GM12874 (cell line): ENCODE results near the gene RNH1.

Experiments used
- TF ChIP-seq, protein P1 (sequence below): IDR thresholded peaks from 2 replicates; pipeline ENCODE4 v1.5.1; 2011; ENCODE audit warnings: low read depth, mild to moderate bottlenecking, control low read depth, low read length, moderate library complexity; ENCODE audit not compliant: insufficient read depth

Gene RNH1

DNA sequence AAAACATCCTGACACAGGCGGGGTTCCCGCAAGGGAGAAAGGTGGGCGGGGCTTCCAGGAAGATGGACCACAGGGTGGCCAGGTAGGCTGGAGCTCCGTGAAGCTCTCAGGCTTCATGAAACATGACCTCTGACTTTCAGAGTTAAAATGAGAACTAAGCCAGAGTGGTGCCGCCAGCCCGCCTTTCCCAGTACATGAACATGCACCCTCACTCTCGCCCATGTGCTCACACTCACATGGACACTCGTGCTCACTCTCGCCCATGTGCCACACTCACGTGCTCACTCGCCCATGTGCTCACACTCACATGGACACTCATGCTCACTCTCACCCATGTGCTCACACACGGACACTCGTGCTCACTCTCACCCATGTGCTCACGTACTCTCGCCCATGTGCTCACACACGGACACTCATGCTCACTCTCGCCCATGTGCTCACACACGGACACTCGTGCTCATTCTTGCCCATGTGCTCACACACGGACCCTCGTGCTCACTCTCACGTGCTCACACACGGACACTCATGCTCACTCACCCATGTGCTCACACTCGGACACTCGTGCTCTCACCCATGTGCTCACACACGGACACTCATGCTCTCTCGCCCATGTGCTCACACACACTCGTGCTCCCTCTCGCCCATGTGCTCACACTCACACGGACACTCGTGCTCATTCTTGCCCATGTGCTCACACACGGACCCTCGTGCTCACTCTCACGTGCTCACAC lies 10.0 kb downstream of the RNH1 start:
- TF ChIP-seq, protein P1, sequence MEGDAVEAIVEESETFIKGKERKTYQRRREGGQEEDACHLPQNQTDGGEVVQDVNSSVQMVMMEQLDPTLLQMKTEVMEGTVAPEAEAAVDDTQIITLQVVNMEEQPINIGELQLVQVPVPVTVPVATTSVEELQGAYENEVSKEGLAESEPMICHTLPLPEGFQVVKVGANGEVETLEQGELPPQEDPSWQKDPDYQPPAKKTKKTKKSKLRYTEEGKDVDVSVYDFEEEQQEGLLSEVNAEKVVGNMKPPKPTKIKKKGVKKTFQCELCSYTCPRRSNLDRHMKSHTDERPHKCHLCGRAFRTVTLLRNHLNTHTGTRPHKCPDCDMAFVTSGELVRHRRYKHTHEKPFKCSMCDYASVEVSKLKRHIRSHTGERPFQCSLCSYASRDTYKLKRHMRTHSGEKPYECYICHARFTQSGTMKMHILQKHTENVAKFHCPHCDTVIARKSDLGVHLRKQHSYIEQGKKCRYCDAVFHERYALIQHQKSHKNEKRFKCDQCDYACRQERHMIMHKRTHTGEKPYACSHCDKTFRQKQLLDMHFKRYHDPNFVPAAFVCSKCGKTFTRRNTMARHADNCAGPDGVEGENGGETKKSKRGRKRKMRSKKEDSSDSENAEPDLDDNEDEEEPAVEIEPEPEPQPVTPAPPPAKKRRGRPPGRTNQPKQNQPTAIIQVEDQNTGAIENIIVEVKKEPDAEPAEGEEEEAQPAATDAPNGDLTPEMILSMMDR = no peak

GRCh38 chr11:495537-495931 lies 11.5 kb downstream of the RNH1 start:
- TF ChIP-seq, protein P1 = no peak

- TF ChIP-seq, protein P1 = no peak
Observed at GRCh38 chr11:494761-495536, 12.1 kb downstream of the RNH1 start.

DNA sequence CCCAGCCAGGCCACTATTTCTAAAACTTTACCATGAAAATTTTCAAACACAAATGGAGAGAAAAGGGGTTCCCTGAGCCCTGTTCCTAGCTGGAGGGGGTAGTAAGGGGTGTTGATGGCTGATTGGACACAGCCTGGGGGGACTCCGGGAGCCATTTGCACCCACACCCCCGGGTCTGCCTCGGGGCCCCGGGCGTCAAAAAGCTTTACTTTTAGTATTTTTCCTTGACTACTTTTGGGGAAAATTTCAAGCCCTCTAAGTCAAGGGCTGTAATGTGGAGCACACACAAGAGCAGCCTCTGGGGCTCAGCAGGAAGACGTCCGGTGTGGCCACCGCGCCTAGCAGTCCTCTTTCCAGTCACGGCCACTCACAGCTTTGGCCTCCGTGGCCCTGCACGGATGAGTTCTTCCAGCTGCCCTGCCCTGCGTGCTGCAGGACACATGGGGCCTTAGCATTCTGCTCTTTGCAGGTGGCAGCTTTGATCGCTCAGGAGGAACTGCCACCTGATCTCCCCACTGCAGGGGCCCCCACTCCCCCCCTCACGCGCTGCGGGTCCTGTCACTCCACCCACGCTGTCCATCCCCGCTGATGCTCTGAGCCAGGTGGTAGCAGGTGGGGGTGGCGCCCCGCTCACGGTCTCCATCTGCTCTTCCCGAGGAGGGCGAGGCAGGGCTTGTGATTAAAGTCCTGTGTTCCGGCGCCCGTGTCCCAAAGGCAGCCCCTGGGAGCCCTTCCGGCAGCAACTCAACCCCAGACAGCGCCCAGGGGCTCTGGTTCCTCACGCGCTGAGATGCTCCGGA lies 14.4 kb downstream of the RNH1 start:
- TF ChIP-seq, protein P1 = no peak

- TF ChIP-seq, protein P1 = no peak
Observed at GRCh38 chr11:491358-491757, 15.7 kb downstream of the RNH1 start.

DNA sequence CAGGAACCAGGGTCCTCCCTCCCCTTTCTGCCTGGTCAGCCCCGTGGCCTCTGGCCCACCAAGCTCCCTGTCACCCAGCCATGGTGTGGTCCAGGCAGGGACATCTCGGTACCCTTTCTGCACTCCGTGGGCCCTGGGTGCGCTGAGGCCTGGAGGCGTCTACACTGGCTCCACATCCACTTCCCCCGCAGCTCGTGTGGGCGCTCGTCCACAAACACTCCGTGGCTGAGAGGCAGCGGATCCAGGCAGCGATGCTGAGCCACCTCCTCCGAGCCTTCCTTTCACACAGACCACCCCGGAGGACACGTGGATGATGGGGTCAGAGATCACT lies 16.1 kb downstream of the RNH1 start:
- TF ChIP-seq, protein P1 = no peak

DNA sequence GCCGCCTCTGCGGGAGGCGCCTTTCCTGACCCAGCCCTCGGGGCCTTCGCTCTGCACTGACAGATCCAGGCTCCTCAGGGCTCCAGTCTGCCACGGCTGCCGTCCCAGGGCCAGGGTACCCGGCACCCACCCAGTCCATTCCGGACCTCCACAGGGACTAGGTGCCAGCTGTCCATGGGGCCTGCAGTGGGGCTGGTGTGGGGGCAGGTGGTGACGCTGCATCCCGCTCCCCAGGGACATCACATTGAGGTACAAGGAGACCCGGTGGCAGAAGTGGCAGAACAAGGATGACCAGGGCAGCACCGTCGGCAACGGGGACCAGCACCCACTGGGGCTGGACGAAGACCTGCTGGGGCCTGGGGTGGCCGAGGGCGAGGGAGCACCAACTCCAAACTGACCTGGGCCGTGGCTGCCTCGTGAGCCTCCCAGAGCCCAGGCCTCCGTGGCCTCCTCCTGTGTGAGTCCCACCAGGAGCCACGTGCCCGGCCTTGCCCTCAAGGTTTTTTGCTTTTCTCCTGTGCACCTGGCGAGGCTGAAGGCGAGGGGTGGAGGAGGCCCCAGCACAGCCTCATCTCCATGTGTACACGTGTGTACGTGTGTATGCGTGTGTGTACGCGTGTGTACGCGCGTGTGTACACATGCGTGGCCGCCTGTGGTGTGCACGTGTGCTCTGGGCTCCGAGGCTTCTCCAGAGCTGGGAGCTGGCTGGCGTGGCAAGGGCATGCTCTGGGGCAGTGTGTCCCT lies 16.7 kb downstream of the RNH1 start:
- TF ChIP-seq, protein P1 = no peak
